HTERT RPE-1 (cell line): Measurements from ENCODE around the gene ZC3H11A.
"Not testable (repeated sequence)": the region's sequence is repeated elsewhere in the genome, so short reads cannot be mapped to it uniquely, and the experiment has no call there.

Experiments used
- in situ Hi-C: fragments of 300-500 bp; cut with MboI; formaldehyde crosslinking; loops from 4 replicates; pipeline ENCODE4 v1.14.3; 2020; ENCODE audit warnings: low sequenced_read_pairs

ZC3H11A gene

DNA sequence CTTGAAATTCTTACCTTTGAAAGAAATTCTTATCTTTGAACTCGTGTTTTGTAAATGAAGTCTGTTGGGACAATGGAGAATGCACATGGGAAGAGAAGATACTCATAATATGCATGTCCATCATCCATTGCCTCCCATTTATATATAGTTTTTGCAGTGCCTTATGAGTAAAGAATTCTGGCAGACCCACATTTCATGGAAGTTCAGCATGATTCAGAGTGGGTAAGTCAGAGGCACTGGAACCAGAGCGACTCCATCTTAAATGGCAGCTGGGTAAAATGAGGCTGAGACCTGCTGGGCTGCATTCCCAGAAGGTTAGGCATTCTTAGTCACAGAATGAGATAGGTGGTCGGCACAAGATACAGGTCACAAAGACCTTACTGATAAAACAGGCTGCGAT, 16.6 kb upstream of the ZC3H11A start:
- in situ Hi-C loops = no loop called here

GRCh38 chr1:203781962-203782361, 13.5 kb upstream of the ZC3H11A start:
- in situ Hi-C loops = no loop called here

DNA sequence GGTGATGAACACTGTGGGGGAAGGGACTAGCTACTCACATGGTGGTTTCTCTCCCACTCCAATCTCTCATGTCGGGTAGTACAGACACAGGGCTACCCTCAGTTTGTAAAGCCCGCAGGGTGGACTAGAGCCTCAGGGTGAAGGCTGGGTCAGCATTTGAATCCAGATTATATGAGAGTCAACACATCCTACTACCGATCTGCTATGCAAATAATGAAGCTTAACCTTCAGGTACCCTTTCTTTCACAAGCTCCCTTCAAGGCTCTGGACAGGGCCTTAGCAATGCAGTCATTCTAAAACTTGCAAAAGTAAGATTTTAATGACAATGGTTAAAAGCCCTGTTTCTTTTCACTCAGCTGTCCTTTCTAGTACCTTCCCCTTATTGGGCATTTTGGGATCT, 5.5 kb upstream of the ZC3H11A start:
- in situ Hi-C loops = no loop called here

GRCh38 chr1:203791498-203791897, 3.9 kb upstream of the ZC3H11A start:
- in situ Hi-C loops = no loop called here

DNA sequence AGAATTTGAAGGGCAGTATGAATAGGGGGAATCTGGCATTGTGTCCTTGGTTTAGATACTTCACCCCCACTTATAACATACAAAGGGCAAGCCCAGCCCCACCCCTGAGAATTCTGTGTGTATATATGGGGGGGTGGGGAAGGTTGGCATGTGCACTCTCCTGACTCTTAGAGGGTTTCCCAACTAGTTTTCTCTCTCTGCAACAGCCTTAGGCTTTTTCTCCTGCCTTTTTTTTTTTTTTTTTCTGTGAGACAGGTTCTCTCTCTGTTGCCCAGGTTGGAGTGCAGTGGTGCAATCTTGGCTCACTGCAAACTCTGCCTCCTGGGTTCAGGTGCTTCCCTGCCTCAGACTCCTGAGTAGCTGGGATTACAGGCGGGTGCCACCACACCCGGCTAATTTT, 2.9 kb upstream of the ZC3H11A start:
- in situ Hi-C loops = no loop called here

GRCh38 chr1:203793561-203793960, 1.9 kb upstream of the ZC3H11A start:
- in situ Hi-C loops = not testable (repeated sequence)

- in situ Hi-C loops = no loop called here
These were observed 521 bp upstream of the ZC3H11A start for GRCh38 chr1:203794764-203795440.

DNA sequence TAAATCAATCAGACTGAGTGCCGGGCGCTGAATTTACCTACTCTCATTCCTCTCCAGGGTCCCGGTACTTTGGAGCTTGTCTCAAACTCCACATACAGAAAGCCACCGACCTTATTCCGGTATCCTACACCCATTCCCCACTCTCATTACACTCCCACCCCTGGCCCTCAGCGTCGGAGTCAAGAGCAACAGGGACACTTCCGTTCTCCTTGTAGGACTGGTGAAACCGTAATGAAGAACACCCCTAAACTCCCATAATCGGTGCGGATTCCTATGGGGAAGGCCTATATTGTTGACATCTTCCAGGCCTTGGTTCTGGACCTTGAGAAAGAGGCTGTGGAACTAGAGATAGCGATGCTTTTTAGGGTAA, 798 bp downstream of the ZC3H11A start:
- in situ Hi-C loops = no loop called here

GRCh38 chr1:203797216-203797615, 1.8 kb downstream of the ZC3H11A start:
- in situ Hi-C loops = no loop called here

DNA sequence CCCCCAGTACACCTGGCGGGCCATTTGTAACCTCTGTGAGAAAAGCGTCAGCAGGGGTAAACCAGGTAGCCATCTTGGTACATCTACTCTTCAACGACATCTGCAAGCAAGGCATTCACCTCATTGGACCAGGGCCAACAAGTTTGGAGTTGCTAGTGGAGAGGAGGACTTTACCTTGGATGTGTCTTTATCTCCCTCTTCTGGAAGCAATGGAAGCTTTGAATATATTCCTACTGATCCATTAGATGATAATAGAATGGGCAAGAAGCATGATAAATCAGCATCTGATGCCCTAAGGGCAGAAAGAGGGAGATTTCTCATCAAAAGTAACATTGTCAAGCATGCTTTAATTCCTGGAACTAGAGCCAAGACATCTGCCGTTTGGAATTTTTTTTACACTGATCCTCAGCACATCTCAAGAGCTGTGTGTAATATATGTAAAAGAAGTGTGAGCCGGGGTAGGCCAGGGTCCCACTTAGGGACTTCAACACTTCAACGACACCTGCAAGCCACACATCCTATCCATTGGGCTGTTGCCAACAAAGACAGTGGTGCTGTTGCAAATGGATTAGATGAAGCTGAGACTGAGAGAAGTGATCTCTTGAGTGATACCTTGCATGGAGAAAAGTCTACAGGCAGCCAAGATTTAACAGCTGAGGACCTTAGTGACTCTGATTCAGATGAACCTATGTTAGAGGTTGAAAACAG, 2.7 kb downstream of the ZC3H11A start:
- in situ Hi-C loops = no loop called here

GRCh38 chr1:203799157-203799556, 3.7 kb downstream of the ZC3H11A start:
- in situ Hi-C loops = no loop called here

DNA sequence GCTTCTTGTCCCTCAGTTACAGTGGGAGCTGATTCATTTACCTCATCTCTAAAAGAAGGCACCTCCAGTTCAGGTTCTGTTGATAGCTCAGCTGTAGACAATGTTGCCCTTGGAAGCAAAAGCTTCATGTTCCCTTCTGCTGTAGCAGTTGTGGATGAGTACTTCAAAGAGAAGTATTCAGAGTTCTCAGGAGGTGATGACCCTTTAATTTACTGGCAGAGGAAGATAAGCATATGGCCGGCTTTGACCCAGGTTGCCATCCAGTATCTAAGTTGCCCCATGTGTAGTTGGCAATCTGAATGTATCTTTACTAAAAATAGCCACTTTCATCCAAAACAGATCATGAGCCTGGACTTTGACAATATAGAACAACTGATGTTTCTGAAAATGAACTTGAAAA, 4.5 kb downstream of the ZC3H11A start:
- in situ Hi-C loops = no loop called here

DNA sequence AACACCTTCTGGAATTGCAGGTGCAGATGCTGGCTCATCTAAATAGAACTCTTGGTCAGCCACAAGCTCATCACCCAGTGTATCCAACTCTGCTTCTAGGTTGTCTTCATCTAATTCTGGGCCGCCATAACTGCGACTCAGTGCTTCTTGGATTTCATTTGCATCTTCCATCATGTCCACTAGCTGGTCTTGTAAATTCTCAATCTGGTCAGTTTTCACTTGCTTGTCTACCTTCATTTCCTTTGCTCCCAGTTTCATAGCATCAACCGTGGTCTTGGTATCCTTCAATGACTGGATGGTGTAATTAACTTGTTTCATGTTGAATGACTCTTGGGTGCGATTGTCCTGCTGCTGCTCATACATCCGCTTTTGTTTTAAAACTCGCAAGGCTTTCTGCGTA, 10.3 kb downstream of the ZC3H11A start:
- in situ Hi-C loops = no loop called here

- in situ Hi-C loops = no loop called here
These were observed 11.8 kb downstream of the ZC3H11A start for GRCh38 chr1:203807196-203807595.

GRCh38 chr1:203813581-203814341, 18.3 kb downstream of the ZC3H11A start:
- in situ Hi-C loops = no loop called here

DNA sequence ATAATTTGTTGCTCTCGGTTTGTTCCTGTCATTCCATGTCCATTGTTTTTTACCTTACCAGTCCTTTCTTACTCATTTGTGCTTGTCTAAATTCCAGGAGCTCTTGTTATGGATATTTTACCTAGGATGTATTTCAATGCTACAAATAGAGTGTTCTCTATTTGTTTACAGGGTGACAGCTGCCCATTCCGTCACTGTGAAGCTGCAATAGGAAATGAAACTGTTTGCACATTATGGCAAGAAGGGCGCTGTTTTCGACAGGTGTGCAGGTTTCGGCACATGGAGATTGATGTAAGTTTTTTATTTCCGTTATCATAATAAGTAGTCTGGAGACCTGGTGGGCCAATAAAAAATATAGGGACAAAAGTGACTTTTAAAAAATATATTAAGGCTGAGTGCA, 23.0 kb downstream of the ZC3H11A start:
- in situ Hi-C loops = no loop called here

GRCh38 chr1:203823306-203823705, 27.9 kb downstream of the ZC3H11A start:
- in situ Hi-C loops = no loop called here

DNA sequence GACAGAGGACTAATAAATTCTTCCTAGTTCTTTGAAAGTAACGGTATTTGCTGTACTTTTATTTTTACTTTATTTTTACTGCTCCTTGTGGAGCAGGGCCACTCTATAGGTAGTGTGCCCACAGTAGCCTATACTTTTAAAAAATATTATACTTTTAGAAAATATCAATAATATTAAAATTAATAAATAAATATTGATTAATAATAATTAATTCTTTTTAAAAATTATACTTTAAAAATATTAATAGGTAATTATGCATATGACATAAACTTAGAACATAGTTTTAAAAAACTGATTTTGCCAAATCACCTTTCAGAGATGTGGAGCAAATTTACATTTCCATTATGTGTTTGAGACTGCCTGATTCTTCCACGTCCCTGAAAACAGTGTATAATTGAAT, 30.8 kb downstream of the ZC3H11A start:
- in situ Hi-C loops = no loop called here

DNA sequence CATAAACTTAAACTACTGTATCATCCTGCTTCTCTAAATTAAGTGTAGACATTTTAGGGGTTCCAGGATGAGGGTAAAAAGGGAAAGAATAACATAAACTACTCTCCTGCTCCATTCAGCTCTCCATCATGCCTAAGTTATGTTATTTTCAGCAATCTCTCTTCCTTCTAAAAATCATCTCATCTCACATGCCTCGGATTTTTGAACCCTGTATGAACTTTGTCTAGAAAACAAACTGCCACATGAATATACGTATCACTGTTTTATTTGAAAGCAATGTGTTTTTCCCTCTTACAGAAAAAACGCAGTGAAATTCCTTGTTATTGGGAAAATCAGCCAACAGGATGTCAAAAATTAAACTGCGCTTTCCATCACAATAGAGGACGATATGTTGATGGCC, 32.6 kb downstream of the ZC3H11A start:
- in situ Hi-C loops = no loop called here

DNA sequence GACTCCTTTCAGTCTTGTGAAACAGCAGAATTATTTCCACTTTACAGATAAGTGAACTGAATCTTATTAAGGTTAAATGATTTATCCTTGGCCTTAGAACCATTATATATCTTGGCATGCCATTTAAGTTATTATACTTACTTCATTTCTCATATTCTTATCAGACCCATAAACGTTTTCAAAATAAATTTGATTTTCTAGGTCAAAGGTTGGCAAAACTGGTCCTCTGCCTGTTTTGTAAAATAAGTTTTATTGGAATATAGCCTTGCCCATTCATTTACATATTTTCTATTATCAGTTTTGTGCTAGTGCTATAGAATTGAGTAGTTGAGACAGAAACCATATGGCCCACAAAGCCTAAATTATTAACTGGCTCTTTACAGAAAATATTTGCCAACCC, 33.1 kb downstream of the ZC3H11A start:
- in situ Hi-C loops = no loop called here

- in situ Hi-C loops = not testable (repeated sequence)
These were observed 33.8 kb downstream of the ZC3H11A start for GRCh38 chr1:203829247-203829646.

DNA sequence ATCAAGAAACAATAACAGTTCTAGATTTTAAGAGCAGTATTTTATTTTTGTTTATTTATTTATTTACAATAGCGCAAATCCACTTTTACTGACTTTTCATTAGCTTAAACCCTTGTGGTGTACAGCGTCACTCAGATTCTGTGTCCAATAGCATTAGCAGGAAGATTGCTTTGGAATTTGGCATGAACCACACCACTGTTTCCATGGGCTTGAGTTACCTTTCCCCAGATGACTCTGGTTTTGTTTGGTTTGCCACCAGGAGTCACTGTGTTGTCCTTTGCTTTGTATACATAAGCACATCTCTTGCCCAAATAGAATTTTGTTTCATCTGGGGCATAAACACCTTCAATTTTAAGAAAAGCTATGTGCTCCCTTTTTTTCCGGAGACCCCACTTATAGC, 40.1 kb downstream of the ZC3H11A start:
- in situ Hi-C loops = no loop called here
